IMR-90 (cell line): ENCODE results near the gene PAPPA. TPM values are rescaled to one million over a fixed set of nuclear protein-coding genes. Genes with fewer than 3 reads are reported as not detected.

ENCODE experiments used
- ATAC-seq: fragments of 200-7000 bp; cut with Tn5 transposase; 2 replicates; pipeline ENCODE4 v1.9.1; 2020; ENCODE audit warnings: low read depth, mild to moderate bottlenecking, moderate library complexity
- BruUV-seq: library from RNA; stranded (reverse); fragments of 400-500 nt; replicated peaks from 2 replicates; lab custom pipeline; 2021; lab: Mats Ljungman, UMichigan
- CTCF ChIA-PET: fragments of 300-600 bp; formaldehyde crosslinking; extraction: SDS; loops from one replicate; lab custom pipeline; 2021; ENCODE audit warnings: antibody characterized with exemption; lab: Yijun Ruan, JAX
- POLR2A ChIA-PET: fragments of 300-600 bp; sonication (Branson Sonifier 250); formaldehyde crosslinking; loops from one replicate; lab custom pipeline; 2022; ENCODE audit warnings: antibody characterized with exemption; ENCODE audit not compliant: unreplicated experiment; lab: Charles Lee
- DNase-seq: peaks from one replicate; pipeline ENCODE4 v3.0.0; 2013
- H2AFZ ChIP-seq: replicated peaks from 2 replicates; pipeline ENCODE3; 2013; ENCODE audit warnings: low read length, mild to moderate bottlenecking; ENCODE audit not compliant: poor library complexity
- H2AK5ac ChIP-seq: 2 replicates; pipeline ENCODE4 v1.6.1; 2013; ENCODE audit warnings: low read depth, low read length, inconsistent platforms
- H2AK9ac ChIP-seq: replicated peaks from 2 replicates; pipeline ENCODE3; 2013; ENCODE audit warnings: mild to moderate bottlenecking, low read depth, low read length, moderate library complexity; ENCODE audit not compliant: poor library complexity
- H2BK120ac ChIP-seq: 2 replicates; pipeline ENCODE4 v1.6.1; 2013; ENCODE audit warnings: low read depth, low read length, inconsistent platforms
- H2BK15ac ChIP-seq: 3 replicates; pipeline ENCODE4 v1.6.1; 2013; ENCODE audit warnings: low read depth, low read length, inconsistent platforms
- H2BK20ac ChIP-seq: 2 replicates; pipeline ENCODE4 v1.6.1; 2013; ENCODE audit warnings: low read depth, mild to moderate bottlenecking, inconsistent platforms, low read length, moderate library complexity
- H2BK5ac ChIP-seq: 2 replicates; pipeline ENCODE4 v1.6.1; 2013; ENCODE audit warnings: mild to moderate bottlenecking, low read depth, low read length, inconsistent platforms; ENCODE audit not compliant: poor library complexity, severe bottlenecking
- H3K14ac ChIP-seq: replicated peaks from 2 replicates; pipeline ENCODE4 v1.6.1; 2013; ENCODE audit warnings: low read depth, low read length, inconsistent platforms
- H3K18ac ChIP-seq: 2 replicates; pipeline ENCODE4 v1.6.1; 2013; ENCODE audit warnings: low read depth, low read length, control low read depth
- H3K23ac ChIP-seq: 2 replicates; pipeline ENCODE4 v1.6.1; 2013; ENCODE audit warnings: low read depth, low read length, inconsistent platforms
- H3K27ac ChIP-seq: 2 replicates; pipeline ENCODE4 v1.5.1; 2013; ENCODE audit warnings: mild to moderate bottlenecking, control low read depth, low read length; ENCODE audit not compliant: insufficient read depth
- H3K27me3 ChIP-seq: 2 replicates; pipeline ENCODE4 v1.6.1; 2013; ENCODE audit warnings: low read length; ENCODE audit not compliant: control insufficient read depth, insufficient read depth
- H3K36me3 ChIP-seq: 2 replicates; pipeline ENCODE4 v1.6.1; 2013; ENCODE audit warnings: low read length, mixed read lengths; ENCODE audit not compliant: control insufficient read depth, insufficient read depth
- H3K4ac ChIP-seq: 2 replicates; pipeline ENCODE4 v1.6.1; 2013; ENCODE audit warnings: low read depth, low read length, inconsistent platforms
- H3K4me1 ChIP-seq: 2 replicates; pipeline ENCODE4 v1.6.1; 2013; ENCODE audit warnings: low read length, mixed read lengths; ENCODE audit not compliant: control insufficient read depth, insufficient read depth
- H3K4me2 ChIP-seq: 2 replicates; pipeline ENCODE4 v1.6.1; 2013; ENCODE audit warnings: low read depth, mild to moderate bottlenecking, control low read depth, low read length, moderate library complexity
- H3K4me3 ChIP-seq: 2 replicates; pipeline ENCODE4 v1.5.1; 2013; ENCODE audit warnings: low read depth, mild to moderate bottlenecking, control low read depth, low read length, moderate library complexity; ENCODE audit not compliant: insufficient read depth
- H3K56ac ChIP-seq: 2 replicates; pipeline ENCODE4 v1.6.1; 2013; ENCODE audit warnings: low read length, inconsistent platforms; ENCODE audit not compliant: insufficient read depth; ENCODE audit errors: extremely low read depth
- H3K79me1 ChIP-seq, 2 experiments: 2 replicates each; pipeline ENCODE4 v1.6.1; 2013; ENCODE audit warnings: low read length in 2 of 2, inconsistent platforms in 1 of 2, low read depth in 1 of 2
- H3K9ac ChIP-seq: 2 replicates; pipeline ENCODE4 v1.6.1; 2013; ENCODE audit warnings: low read depth, low read length, control low read depth
- H3K9me1 ChIP-seq: 2 replicates; pipeline ENCODE4 v1.6.1; 2013; ENCODE audit warnings: low read length, inconsistent platforms; ENCODE audit not compliant: insufficient read depth
- H3K9me3 ChIP-seq: 2 replicates; pipeline ENCODE4 v1.6.1; 2013; ENCODE audit warnings: low read length; ENCODE audit not compliant: control insufficient read depth, insufficient read depth
- H4K20me1 ChIP-seq: 2 replicates; pipeline ENCODE4 v1.6.1; 2013; ENCODE audit warnings: low read length, inconsistent platforms; ENCODE audit not compliant: insufficient read depth
- H4K5ac ChIP-seq: 2 replicates; pipeline ENCODE4 v1.6.1; 2013; ENCODE audit warnings: mild to moderate bottlenecking, low read depth, low read length, control low read depth
- H4K8ac ChIP-seq, 2 experiments: 2 replicates each; pipeline ENCODE4 v1.6.1; 2013; ENCODE audit warnings: low read depth in 2 of 2, low read length in 2 of 2, control low read depth in 1 of 2, inconsistent platforms in 1 of 2
- H4K91ac ChIP-seq: 2 replicates; pipeline ENCODE4 v1.6.1; 2013; ENCODE audit warnings: low read depth, low read length, inconsistent platforms; ENCODE audit not compliant: insufficient read depth
- BHLHE40 ChIP-seq: fragments of 150-350 bp; IDR thresholded peaks from 2 replicates; pipeline ENCODE4 v1.6.1; 2016; ENCODE audit warnings: mild to moderate bottlenecking, low read depth, low read length
- CEBPB ChIP-seq: IDR thresholded peaks from 2 replicates; pipeline ENCODE4 v1.6.1; 2012; ENCODE audit warnings: low read depth, low read length, improper control_type of control experiment
- CHD1 ChIP-seq: IDR thresholded peaks from 2 replicates; pipeline ENCODE4 v1.6.1; 2012; ENCODE audit warnings: low read depth, low read length, improper control_type of control experiment
- CTCF ChIP-seq: conservative IDR thresholded peaks from 2 replicates; pipeline ENCODE4 v1.5.1; 2012; ENCODE audit warnings: mild to moderate bottlenecking, low read depth, low read length, improper control_type of control experiment
- ELK1 ChIP-seq: fragments of 150-350 bp; IDR thresholded peaks from 2 replicates; pipeline ENCODE4 v1.6.1; 2016; ENCODE audit warnings: low read depth, mild to moderate bottlenecking, low read length, moderate library complexity, borderline replicate concordance
- FOS ChIP-seq: fragments of 150-350 bp; IDR thresholded peaks from 2 replicates; pipeline ENCODE4 v1.6.1; 2016; ENCODE audit warnings: low read depth, low read length
- MAFK ChIP-seq: IDR thresholded peaks from 2 replicates; pipeline ENCODE4 v1.6.1; 2012; ENCODE audit warnings: low read depth, low read length, improper control_type of control experiment
- MAZ ChIP-seq: IDR thresholded peaks from 2 replicates; pipeline ENCODE4 v1.6.1; 2012; ENCODE audit warnings: low read depth, mild to moderate bottlenecking, low read length, improper control_type of control experiment, moderate library complexity, borderline replicate concordance
- NFE2L2 ChIP-seq: fragments of 150-350 bp; IDR thresholded peaks from 2 replicates; pipeline ENCODE4 v1.6.1; 2016; ENCODE audit warnings: low read depth, mild to moderate bottlenecking, low read length
- POLR2A ChIP-seq: IDR thresholded peaks from 2 replicates; pipeline ENCODE4 v1.6.1; 2012; ENCODE audit warnings: mild to moderate bottlenecking, low read depth, low read length
- RAD21 ChIP-seq: IDR thresholded peaks from 2 replicates; pipeline ENCODE4 v1.6.1; 2012; ENCODE audit warnings: low read length, improper control_type of control experiment
- RCOR1 ChIP-seq: IDR thresholded peaks from 2 replicates; pipeline ENCODE4 v1.6.1; 2012; ENCODE audit warnings: mild to moderate bottlenecking, low read length, improper control_type of control experiment; ENCODE audit not compliant: insufficient replicate concordance
- RFX5 ChIP-seq: IDR thresholded peaks from 2 replicates; pipeline ENCODE4 v1.8.0; 2012; ENCODE audit warnings: low read depth, mild to moderate bottlenecking, low read length, moderate library complexity
- SMC3 ChIP-seq: fragments of 150-350 bp; IDR thresholded peaks from 2 replicates; pipeline ENCODE4 v1.6.1; 2016; ENCODE audit warnings: low read depth, mild to moderate bottlenecking, antibody characterized with exemption, low read length, moderate library complexity
- USF2 ChIP-seq: fragments of 150-350 bp; IDR thresholded peaks from 2 replicates; pipeline ENCODE4 v1.6.1; 2017; ENCODE audit warnings: mild to moderate bottlenecking, antibody characterized with exemption, low read length, low read depth
- WGBS, 2 experiments: methylation state at CpG; one replicate each; pipeline versions ENCODE4 v1.1.5 to v1.1.7; 2013; ENCODE audit warnings: missing lambda C conversion rate in 2 of 2; ENCODE audit not compliant: insufficient read length in 1 of 2; ENCODE audit errors: extremely low coverage in 2 of 2; 5-methylcytosine and 5-hydroxymethylcytosine counted together
- dilution Hi-C: fragments of 300-500 bp; cut with HindIII; formaldehyde crosslinking; loops from one replicate; pipeline ENCODE4 v1.14.3; 2018; ENCODE audit warnings: low sequenced_read_pairs; ENCODE audit not compliant: unreplicated experiment
- in situ Hi-C: fragments of 300-500 bp; cut with MboI; formaldehyde crosslinking; loops from 3 replicates; pipeline ENCODE4 v1.14.3; 2019; ENCODE audit warnings: low sequenced_read_pairs, inconsistent platforms, mixed read lengths
- intact Hi-C: fragments of 100-400 bp; cut with micrococcal nuclease; formaldehyde crosslinking; loops from 2 replicates; pipeline ENCODE4 v1.10.0; 2022
- polyA plus RNA-seq, 3 experiments: library from polyadenylated mRNA; depleted of rRNA; stranded (reverse); fragments of >200 nt; gene quantifications; 2 replicates each; pipeline ENCODE4 v1.2.3, GENCODE V29; 2012; ENCODE audit warnings: low replicate concordance in 1 of 3
- total RNA-seq: library from RNA; depleted of rRNA; stranded (reverse); fragments of >200 nt; gene quantifications from 2 replicates; pipeline ENCODE4 v1.2.3, GENCODE V29; 2012

Gene PAPPA
- total and polyA plus RNA-seq, 2 of the 4 experiments (the other 2 are of a cell fraction), result 8.3 to 12.4 TPM

- H3K9ac ChIP-seq, result no peak overlapping the region
- intact Hi-C loops, result loop anchor here (5.0 kb wide), 1 partner anchor 191 kb away; no protein-coding TSS in a partner anchor
- no peak overlapping the region for H2AFZ ChIP-seq
- no peak overlapping the region for H3K27ac ChIP-seq
- no peaks in the 10 kb centered on the region for H3K27me3 ChIP-seq
- ATAC-seq (no peak), DNase-seq (no peak)
- no TSS peak for BruUV-seq
- H4K8ac ChIP-seq, result no peak overlapping the region
- no CpG with 5 or more reads among the region's 2 CpGs for WGBS, 2 experiments
- H3K4me3 ChIP-seq, result no peak overlapping the region
- no peak overlapping the region for H3K14ac ChIP-seq
- ChIA-PET CTCF (no interaction called here), POLR2A (no interaction called here)
- no peak overlapping the region for H3K18ac ChIP-seq
- peaks cover 60% of the 10 kb centered on the region for H3K36me3 ChIP-seq
- in situ Hi-C loops, result no loop called here
- no peak overlapping the region for H4K5ac ChIP-seq
- H4K20me1 ChIP-seq, result peaks cover 9% of the 10 kb centered on the region; the same call in 1 of the 2 replicates
- no peak overlapping the region for H3K56ac ChIP-seq
- peaks cover 19% of the 10 kb centered on the region for H3K4me1 ChIP-seq
- no peak overlapping the region for H2BK120ac ChIP-seq
- no peak overlapping the region for H4K91ac ChIP-seq
- peaks cover 0 to 8% of the 10 kb centered on the region in 2 experiments; a peak in 1 of 4 replicates for H3K79me1 ChIP-seq
- no peaks in the 10 kb centered on the region for H3K9me3 ChIP-seq
- dilution Hi-C loops, result no loop called here
- H2AK5ac ChIP-seq, result no peak overlapping the region; the same call in 1 of the 2 replicates
- H3K9me1 ChIP-seq, result peaks cover 41% of the 10 kb centered on the region
- H2AK9ac ChIP-seq, result no peak overlapping the region
- TF ChIP-seq NFE2L2 (no peak), CTCF (no peak), BHLHE40 (no peak), MAFK (no peak), USF2 (no peak), CEBPB (no peak), CHD1 (no peak), SMC3 (no peak), RCOR1 (no peak), FOS (no peak), MAZ (no peak), RFX5 (no peak), ELK1 (no peak), POLR2A (no peak), RAD21 (no peak)
- H2BK5ac ChIP-seq, result no peak overlapping the region
- no peak overlapping the region for H2BK15ac ChIP-seq
- H3K23ac ChIP-seq, result no peak overlapping the region
- no peak overlapping the region for H2BK20ac ChIP-seq
- no peak overlapping the region for H3K4me2 ChIP-seq
- no peak overlapping the region for H3K4ac ChIP-seq
These were observed 227.8 kb downstream of the PAPPA start for GRCh38 chr9:116381350-116381749.
